ENCODE data around the gene ZDHHC11.

DNA sequence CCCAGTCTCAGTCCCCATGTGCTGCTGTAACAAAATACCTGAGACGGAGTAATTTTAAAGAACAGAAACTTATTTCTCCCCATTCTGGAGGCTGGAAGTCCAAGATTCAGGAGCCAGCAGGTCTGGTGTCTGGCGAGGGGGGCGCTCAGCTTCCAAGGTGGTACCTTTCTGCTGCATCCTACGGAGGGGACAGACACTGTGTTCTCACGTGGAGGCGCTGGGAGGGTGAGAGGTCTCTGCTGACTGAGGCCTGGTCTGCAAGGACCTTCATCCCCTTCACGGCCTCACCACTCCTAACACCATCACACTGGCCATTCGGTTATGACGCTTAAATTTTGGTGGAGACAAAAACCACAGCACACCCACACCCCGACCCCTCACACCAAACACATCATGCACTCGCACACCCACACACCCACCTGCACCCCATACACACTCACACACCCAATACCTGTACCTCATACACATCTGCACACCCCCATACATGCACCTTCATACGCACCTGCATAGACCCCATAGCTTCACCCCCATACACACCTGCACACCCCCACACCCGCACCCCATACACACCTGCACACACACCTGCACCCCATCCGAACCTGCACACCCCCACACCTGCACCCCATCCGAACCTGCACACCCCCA, 9.8 kb upstream of the ZDHHC11 start:
- TF ChIP-seq, protein P1, sequence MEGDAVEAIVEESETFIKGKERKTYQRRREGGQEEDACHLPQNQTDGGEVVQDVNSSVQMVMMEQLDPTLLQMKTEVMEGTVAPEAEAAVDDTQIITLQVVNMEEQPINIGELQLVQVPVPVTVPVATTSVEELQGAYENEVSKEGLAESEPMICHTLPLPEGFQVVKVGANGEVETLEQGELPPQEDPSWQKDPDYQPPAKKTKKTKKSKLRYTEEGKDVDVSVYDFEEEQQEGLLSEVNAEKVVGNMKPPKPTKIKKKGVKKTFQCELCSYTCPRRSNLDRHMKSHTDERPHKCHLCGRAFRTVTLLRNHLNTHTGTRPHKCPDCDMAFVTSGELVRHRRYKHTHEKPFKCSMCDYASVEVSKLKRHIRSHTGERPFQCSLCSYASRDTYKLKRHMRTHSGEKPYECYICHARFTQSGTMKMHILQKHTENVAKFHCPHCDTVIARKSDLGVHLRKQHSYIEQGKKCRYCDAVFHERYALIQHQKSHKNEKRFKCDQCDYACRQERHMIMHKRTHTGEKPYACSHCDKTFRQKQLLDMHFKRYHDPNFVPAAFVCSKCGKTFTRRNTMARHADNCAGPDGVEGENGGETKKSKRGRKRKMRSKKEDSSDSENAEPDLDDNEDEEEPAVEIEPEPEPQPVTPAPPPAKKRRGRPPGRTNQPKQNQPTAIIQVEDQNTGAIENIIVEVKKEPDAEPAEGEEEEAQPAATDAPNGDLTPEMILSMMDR (IDR thresholded peaks at IDR 0.05; ENCODE audit: low read depth, low read length) = no peak
- no peak for TF ChIP-seq EZH2phosphoT487 (IDR thresholded peaks at IDR 0.05; ENCODE audit: low read depth)

Data from OCI-LY3 (cell line).